Natural killer cell (primary cell): Measurements from ENCODE around the gene BOD1L2. TPM values are rescaled to one million over a fixed set of nuclear protein-coding genes. Genes with fewer than 3 reads are reported as not detected.

Experiments used
- ATAC-seq, 3 donors: fragments of 150-1000 bp in 2 of 3; fragments of 200-7000 bp in 1 of 3; cut with Tn5 transposase; 1 replicate in 1 of 3; 2 replicates in 2 of 3; pipeline ENCODE4 v1.10.0; 2021; ENCODE audit warnings: mild to moderate bottlenecking in 2 of 3, moderate library complexity in 2 of 3
- DNase-seq, 2 donors: peaks; one replicate each; pipeline versions ENCODE4 v3.0.0 to v3.0.0-alpha.2; 2013 to 2021; ENCODE audit warnings: mixed read lengths in 1 of 2
- H3K27ac ChIP-seq: one replicate; pipeline ENCODE4 v1.5.1; 2013; ENCODE audit warnings: mild to moderate bottlenecking, low read length
- H3K27me3 ChIP-seq: one replicate; pipeline ENCODE4 v1.6.1; 2013; ENCODE audit warnings: low read length; ENCODE audit not compliant: control insufficient read depth, insufficient read depth
- H3K36me3 ChIP-seq: one replicate; pipeline ENCODE4 v1.6.1; 2013; ENCODE audit warnings: low read length; ENCODE audit not compliant: control insufficient read depth, insufficient read depth
- H3K4me1 ChIP-seq: one replicate; pipeline ENCODE4 v1.6.1; 2013; ENCODE audit warnings: low read length; ENCODE audit not compliant: control insufficient read depth, insufficient read depth
- H3K4me3 ChIP-seq: one replicate; pipeline ENCODE4 v1.5.1; 2013; ENCODE audit warnings: low read length
- H3K9me3 ChIP-seq: one replicate; pipeline ENCODE4 v1.6.1; 2013; ENCODE audit warnings: low read length; ENCODE audit not compliant: control insufficient read depth, insufficient read depth
- H3K27ac Mint-ChIP-seq, 2 donors: one replicate each; pipeline ENCODE4 v1.8.0; 2022; ENCODE audit warnings: mild to moderate bottlenecking in 2 of 2, mixed read lengths in 2 of 2, moderate library complexity in 1 of 2
- H3K27me3 Mint-ChIP-seq, 2 donors: one replicate each; pipeline ENCODE4 v1.8.0; 2022; ENCODE audit warnings: low read depth in 2 of 2, mixed read lengths in 2 of 2
- H3K36me3 Mint-ChIP-seq: one replicate; pipeline ENCODE4 v1.8.0; 2022; ENCODE audit warnings: mixed read lengths
- H3K4me1 Mint-ChIP-seq, 2 donors: one replicate each; pipeline ENCODE4 v1.8.0; 2022; ENCODE audit warnings: mixed read lengths in 2 of 2
- H3K4me3 Mint-ChIP-seq: one replicate; pipeline ENCODE4 v1.8.0; 2022; ENCODE audit warnings: mild to moderate bottlenecking, moderate library complexity, mixed read lengths
- H3K9me3 Mint-ChIP-seq, 2 donors: one replicate each; pipeline ENCODE4 v1.8.0; 2022; ENCODE audit warnings: mixed read lengths in 2 of 2
- CTCF ChIP-seq: fragments of 200-600 bp; IDR thresholded peaks from one replicate; pipeline ENCODE4 v1.8.0; 2022; ENCODE audit warnings: antibody characterized with exemption
- WGBS: methylation state at CpG from one replicate; pipeline ENCODE4 v1.1.7; 2013; ENCODE audit warnings: missing lambda C conversion rate; ENCODE audit not compliant: insufficient coverage; 5-methylcytosine and 5-hydroxymethylcytosine counted together
- intact Hi-C: fragments of 100-400 bp; cut with micrococcal nuclease; formaldehyde crosslinking; loops from one replicate; pipeline ENCODE4 v1.14.2; 2022
- total RNA-seq, 4 donors: library from RNA; stranded (reverse); fragments of 120-200 nt in 1 of 4; gene quantifications; one replicate each; pipeline versions ENCODE4 v1.2.3 to v1.2.4, GENCODE V29; 2013 to 2022

BOD1L2 gene
- total RNA-seq, 3 donors from 2014 or later (not counting 1 experiment from before 2014, with no cell fraction given) = not detected

GRCh38 chr18:57194622-57195021 lies 47.7 kb downstream of the BOD1L2 start:
- WGBS = 76% methylated on average over 3 of the region's 3 CpGs
- Histone ChIP-seq H3K27ac (no peak overlapping the region), H3K4me3 (no peak overlapping the region), H3K36me3 (no peaks in the 10 kb centered on the region), H3K9me3 (peaks cover 3% of the 10 kb centered on the region), H3K27me3 (no peaks in the 10 kb centered on the region), H3K4me1 (no peaks in the 10 kb centered on the region)
- intact Hi-C loops = no loop called here
- H3K36me3 Mint-ChIP-seq = no peaks in the 10 kb centered on the region
- TF ChIP-seq CTCF = no peak
- no peaks in the 10 kb centered on the region for H3K4me1 Mint-ChIP-seq
- H3K4me3 Mint-ChIP-seq = no peak overlapping the region
- DNase-seq (no peak), ATAC-seq (no peak)
- peaks cover 0 to 2% of the 10 kb centered on the region in 2 donors for H3K9me3 Mint-ChIP-seq
- no peak overlapping the region for H3K27ac Mint-ChIP-seq
- H3K27me3 Mint-ChIP-seq = peaks cover 0 to 4% of the 10 kb centered on the region in 2 donors

GRCh38 chr18:57195341-57195740 lies 48.5 kb downstream of the BOD1L2 start:
- no peak overlapping the region for H3K4me3 Mint-ChIP-seq
- peaks cover 0 to 2% of the 10 kb centered on the region in 2 donors for H3K27me3 Mint-ChIP-seq
- H3K9me3 Mint-ChIP-seq = peaks cover 0 to 2% of the 10 kb centered on the region in 2 donors
- no peak overlapping the region for H3K27ac Mint-ChIP-seq
- intact Hi-C loops = no loop called here
- DNase-seq (no peak), ATAC-seq (no peak)
- Histone ChIP-seq H3K27me3 (no peaks in the 10 kb centered on the region), H3K36me3 (no peaks in the 10 kb centered on the region), H3K27ac (no peak overlapping the region), H3K4me1 (no peaks in the 10 kb centered on the region), H3K4me3 (no peak overlapping the region), H3K9me3 (peaks cover 3% of the 10 kb centered on the region)
- no peaks in the 10 kb centered on the region for H3K4me1 Mint-ChIP-seq
- TF ChIP-seq CTCF = no peak
- 77% methylated on average over 1 of the region's 1 CpG for WGBS
- H3K36me3 Mint-ChIP-seq = no peaks in the 10 kb centered on the region

GRCh38 chr18:57197261-57197660 lies 50.4 kb downstream of the BOD1L2 start:
- Mint-ChIP-seq H3K4me1 (no peaks in the 10 kb centered on the region), H3K9me3 (peaks cover 0 to 2% of the 10 kb centered on the region in 2 donors), H3K4me3 (no peak overlapping the region), H3K27ac (no peak overlapping the region), H3K36me3 (no peaks in the 10 kb centered on the region), H3K27me3 (peaks cover 0 to 6% of the 10 kb centered on the region in 2 donors)
- Histone ChIP-seq H3K27me3 (no peaks in the 10 kb centered on the region), H3K4me1 (no peaks in the 10 kb centered on the region), H3K4me3 (no peak overlapping the region), H3K9me3 (peaks cover 3% of the 10 kb centered on the region), H3K36me3 (no peaks in the 10 kb centered on the region), H3K27ac (no peak overlapping the region)
- intact Hi-C loops = no loop called here
- ATAC-seq (no peak), DNase-seq (no peak)
- no peak for TF ChIP-seq CTCF
- 83% methylated on average over 1 of the region's 1 CpG for WGBS

- H3K27ac Mint-ChIP-seq = no peak overlapping the region
- ATAC-seq (no peak), DNase-seq (no peak)
- WGBS = 75% methylated on average over 1 of the region's 1 CpG
- H3K27ac ChIP-seq = no peak overlapping the region
- H3K27me3 Mint-ChIP-seq = peaks cover 0 to 6% of the 10 kb centered on the region in 2 donors
- H3K4me3 Mint-ChIP-seq = no peak overlapping the region
- no peaks in the 10 kb centered on the region for H3K4me1 ChIP-seq
- H3K36me3 Mint-ChIP-seq = no peaks in the 10 kb centered on the region
- H3K4me1 Mint-ChIP-seq = no peaks in the 10 kb centered on the region
- H3K9me3 Mint-ChIP-seq = peaks cover 0 to 2% of the 10 kb centered on the region in 2 donors
- no peak overlapping the region for H3K4me3 ChIP-seq
- intact Hi-C loops = no loop called here
- H3K36me3 ChIP-seq = no peaks in the 10 kb centered on the region
- peaks cover 3% of the 10 kb centered on the region for H3K9me3 ChIP-seq
- TF ChIP-seq CTCF = no peak
- H3K27me3 ChIP-seq = no peaks in the 10 kb centered on the region
Observed at GRCh38 chr18:57198073-57198472, 51.2 kb downstream of the BOD1L2 start.
